ENCODE results near the gene ZNF398.
"Not testable (repeated sequence)": the region's sequence is repeated elsewhere in the genome, so short reads cannot be mapped to it uniquely, and the experiment has no call there.

Gene ZNF398

GRCh38 chr7:149224352-149224751, 77.1 kb downstream of the ZNF398 start:
- no peak overlapping the region for H3K4me3 ChIP-seq (ENCODE audit: low read depth, low read length)
- H3K4me1 ChIP-seq = no peaks in the 10 kb centered on the region
- no peaks in the 10 kb centered on the region for H3K27me3 ChIP-seq
- H3K9me3 ChIP-seq = no peaks in the 10 kb centered on the region
- peaks cover 29% of the 10 kb centered on the region for H3K36me3 ChIP-seq
- DNase-seq = no peak
- no peak for TF ChIP-seq CTCF (IDR thresholded peaks at IDR 0.05; ENCODE audit: low read depth, low read length)

GRCh38 chr7:149225106-149225505, 77.9 kb downstream of the ZNF398 start:
- H3K4me1 ChIP-seq = no peaks in the 10 kb centered on the region
- H3K9me3 ChIP-seq = no peaks in the 10 kb centered on the region
- peaks cover 2% of the 10 kb centered on the region for H3K27me3 ChIP-seq
- peaks cover 22% of the 10 kb centered on the region for H3K36me3 ChIP-seq
- no peak for TF ChIP-seq CTCF (IDR thresholded peaks at IDR 0.05; ENCODE audit: low read depth, low read length)
- no peak overlapping the region for H3K4me3 ChIP-seq (ENCODE audit: low read depth, low read length)
- no peak for DNase-seq

GRCh38 chr7:149225656-149226055, 78.4 kb downstream of the ZNF398 start:
- Histone ChIP-seq H3K9me3 (no peaks in the 10 kb centered on the region), H3K36me3 (peaks cover 21% of the 10 kb centered on the region), H3K4me3 (ENCODE audit: low read depth, low read length) (no peak overlapping the region), H3K27me3 (peaks cover 4% of the 10 kb centered on the region), H3K4me1 (no peaks in the 10 kb centered on the region)
- DNase-seq = no peak
- TF ChIP-seq CTCF (IDR thresholded peaks at IDR 0.05; ENCODE audit: low read depth, low read length) = no peak

- not testable (repeated sequence) for H3K4me1 ChIP-seq; H3K27me3 ChIP-seq; H3K9me3 ChIP-seq; H3K4me3 ChIP-seq (ENCODE audit: low read depth, low read length); DNase-seq
- H3K36me3 ChIP-seq = peaks cover 17% of the 10 kb centered on the region
Observed at GRCh38 chr7:149226366-149226765, 79.1 kb downstream of the ZNF398 start.

- Histone ChIP-seq H3K4me3 (ENCODE audit: low read depth, low read length) (no peak overlapping the region), H3K27me3 (peaks cover 4% of the 10 kb centered on the region), H3K36me3 (peaks cover 14% of the 10 kb centered on the region), H3K4me1 (no peaks in the 10 kb centered on the region), H3K9me3 (no peaks in the 10 kb centered on the region)
- DNase-seq = no peak
- no peak for TF ChIP-seq CTCF (IDR thresholded peaks at IDR 0.05; ENCODE audit: low read depth, low read length)
Observed at GRCh38 chr7:149226840-149227494, 79.7 kb downstream of the ZNF398 start.

- Histone ChIP-seq H3K27me3 (peaks cover 4% of the 10 kb centered on the region), H3K36me3 (peaks cover 10% of the 10 kb centered on the region), H3K4me3 (ENCODE audit: low read depth, low read length) (no peak overlapping the region), H3K9me3 (no peaks in the 10 kb centered on the region), H3K4me1 (no peaks in the 10 kb centered on the region)
- no peak for DNase-seq
- TF ChIP-seq CTCF (IDR thresholded peaks at IDR 0.05; ENCODE audit: low read depth, low read length) = no peak
Observed at GRCh38 chr7:149228831-149229471, 81.7 kb downstream of the ZNF398 start.
